ENCODE data around the gene HOXA11.

GRCh38 chr7:27187475-27188385 is 2.7 kb upstream of the HOXA11 start:
- no peak for TF ChIP-seq CTCF (IDR thresholded peaks at IDR 0.05)
- no peak for TF ChIP-seq POLR2A (IDR thresholded peaks at IDR 0.05)
